KOPT-K1 (cell line): ENCODE data around the gene PLAAT1.

ENCODE experiments used
- H3K27ac ChIP-seq: fragments of 200-600 bp; sonication (generic); 2 replicates; pipeline ENCODE4 v1.5.1; 2016; ENCODE audit warnings: antibody characterized with exemption, mild to moderate bottlenecking, low read depth, low read length; ENCODE audit not compliant: poor library complexity, severe bottlenecking
- H3K36me3 ChIP-seq: fragments of 200-600 bp; sonication (generic); 2 replicates; pipeline ENCODE4 v1.5.1; 2017; ENCODE audit warnings: antibody characterized with exemption, mild to moderate bottlenecking, low read length, moderate library complexity; ENCODE audit not compliant: insufficient read depth
- H3K9me3 ChIP-seq: fragments of 200-600 bp; sonication (generic); 2 replicates; pipeline ENCODE4 v1.5.1; 2017; ENCODE audit warnings: antibody characterized with exemption, low read length, mild to moderate bottlenecking; ENCODE audit not compliant: insufficient read depth, poor library complexity, severe bottlenecking

The PLAAT1 gene

DNA sequence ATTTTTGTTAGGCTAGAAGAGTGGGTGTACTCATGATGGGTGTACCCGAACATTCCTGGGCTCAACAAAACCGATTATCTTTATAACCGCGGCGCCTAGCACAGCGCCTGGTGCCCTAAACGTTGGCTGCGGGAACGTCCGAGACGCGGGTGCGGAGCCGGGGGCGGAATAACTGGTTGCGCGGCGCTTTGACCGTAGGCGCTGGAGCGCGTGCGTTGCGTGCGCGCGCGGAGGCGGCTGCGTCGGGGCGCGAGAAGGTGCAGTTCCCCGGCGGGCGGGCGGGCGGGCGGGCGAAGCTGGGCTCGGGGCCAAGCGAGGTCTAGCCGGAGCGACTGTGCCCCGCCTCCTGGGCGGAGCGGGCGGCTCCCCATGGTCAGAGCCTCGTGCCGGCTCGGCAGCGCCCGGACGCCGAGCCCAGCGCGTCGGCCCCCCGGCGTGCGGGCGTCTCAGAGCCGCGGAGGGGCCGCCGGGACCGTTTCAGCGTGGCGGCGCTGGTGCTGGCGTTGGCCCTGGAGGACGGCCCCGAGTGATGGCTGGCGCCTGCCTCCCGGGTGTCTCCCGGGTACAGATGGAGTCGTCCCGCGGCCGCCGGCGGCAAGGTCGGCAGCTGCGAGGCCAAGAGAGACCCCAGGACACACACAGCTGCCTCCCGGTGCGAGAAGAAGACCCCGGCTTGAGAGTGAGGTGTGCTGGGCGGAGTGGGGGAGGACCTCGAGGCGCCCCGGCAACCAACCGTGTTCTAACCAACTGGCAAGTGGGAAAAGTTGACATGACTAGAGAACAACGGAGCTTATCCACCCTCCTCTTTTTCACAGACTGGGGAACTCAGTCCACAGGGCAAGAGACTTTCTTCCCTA, at the start of gene PLAAT1:
Gene PLAAT1 (plus strand): TSS at position 373 of the 857 bp plus-strand sequence. CDS start 14,429 bp downstream, outside the sequence.
- Histone ChIP-seq H3K9me3 (no peaks in the 10 kb centered on the region), H3K36me3 (no peaks in the 10 kb centered on the region), H3K27ac (no peak within 1 kb of the TSS)

DNA sequence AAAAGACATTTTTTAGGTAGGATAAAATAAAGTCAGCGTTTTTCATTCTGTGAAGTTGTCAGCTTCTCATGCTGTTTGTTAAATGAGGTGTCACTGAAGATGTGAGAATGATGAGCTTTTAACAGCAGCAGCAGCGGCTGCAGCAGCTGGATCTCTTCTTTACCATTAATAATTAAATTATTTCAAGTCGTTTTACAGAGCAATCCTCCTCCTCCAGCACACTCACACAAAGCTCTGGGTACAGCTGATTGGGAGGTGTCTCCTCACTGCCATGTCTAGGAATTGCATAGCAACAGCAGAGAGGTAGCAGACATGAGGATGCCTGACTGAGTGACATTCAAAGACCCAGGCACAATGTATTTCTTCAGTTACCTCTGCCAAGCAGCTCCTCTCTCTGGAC, 46.7 kb upstream of the PLAAT1 start:
- no peaks in the 10 kb centered on the region for H3K9me3 ChIP-seq
- no peak overlapping the region for H3K27ac ChIP-seq
- no peaks in the 10 kb centered on the region for H3K36me3 ChIP-seq

DNA sequence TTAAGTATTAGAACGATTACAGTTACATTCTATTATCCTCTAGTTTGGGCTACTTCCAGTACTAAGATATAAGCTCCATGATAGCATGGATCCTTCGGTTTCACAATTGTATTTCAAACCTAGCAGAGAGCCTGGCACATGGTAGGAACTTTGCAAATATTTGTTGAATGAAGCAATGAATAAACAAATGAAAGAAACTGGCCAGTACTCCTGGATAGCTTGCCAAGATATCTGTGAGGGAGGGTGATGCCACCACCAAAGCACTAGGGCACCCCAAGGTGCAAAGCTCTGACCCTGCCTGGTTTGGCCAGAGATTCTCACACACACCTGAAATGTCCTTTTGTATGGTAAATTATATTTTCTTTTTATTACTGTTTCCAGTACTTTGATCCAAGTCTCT, 44.3 kb upstream of the PLAAT1 start:
- Histone ChIP-seq H3K27ac (no peak overlapping the region), H3K36me3 (no peaks in the 10 kb centered on the region), H3K9me3 (no peaks in the 10 kb centered on the region)

DNA sequence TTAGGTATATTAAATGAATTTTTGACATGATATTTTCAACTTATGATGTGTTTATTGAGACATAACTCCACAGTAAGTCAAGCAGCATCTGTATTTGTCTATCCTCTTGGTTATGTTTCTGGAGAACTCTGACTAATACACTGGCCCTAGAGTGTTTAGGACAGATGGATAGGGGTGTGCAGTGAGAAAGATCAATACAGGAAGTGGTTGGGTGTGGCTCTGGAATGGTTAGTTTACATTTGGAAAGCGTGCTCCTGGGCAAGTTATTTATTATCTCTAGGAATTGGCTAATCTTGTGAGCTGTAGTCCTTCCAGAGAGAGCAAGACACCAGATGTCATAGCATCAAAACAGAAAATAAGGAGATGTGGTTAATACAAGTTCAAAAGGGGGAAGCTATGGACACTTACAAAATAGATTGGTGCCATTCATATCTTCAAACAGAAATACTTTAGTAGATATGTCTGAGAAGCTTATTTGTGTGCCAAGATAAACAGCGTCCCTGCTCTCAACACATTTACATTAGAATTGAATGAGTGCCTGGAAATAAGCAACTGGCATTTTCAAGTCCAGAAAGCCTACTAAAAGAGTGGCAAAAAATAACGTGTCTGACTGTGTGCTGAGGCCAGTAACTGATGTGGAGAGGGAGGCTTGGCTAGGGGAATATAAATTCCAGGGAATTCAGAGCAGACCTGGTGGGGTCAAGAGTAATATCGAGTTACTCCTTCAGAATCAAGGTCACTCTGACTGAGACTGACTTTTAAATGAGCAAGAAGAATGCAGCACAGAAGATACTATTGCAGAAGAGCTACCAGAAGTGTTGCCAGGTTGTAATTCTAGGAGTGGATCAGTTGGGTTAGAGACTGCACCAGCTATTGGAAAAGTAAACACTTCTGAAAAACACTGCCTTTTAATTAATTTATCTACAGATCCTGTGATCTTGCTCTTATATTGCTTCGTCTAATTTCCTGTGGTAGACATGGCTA, 33.4 kb upstream of the PLAAT1 start:
- Histone ChIP-seq H3K27ac (no peak overlapping the region), H3K36me3 (no peaks in the 10 kb centered on the region), H3K9me3 (no peaks in the 10 kb centered on the region)

DNA sequence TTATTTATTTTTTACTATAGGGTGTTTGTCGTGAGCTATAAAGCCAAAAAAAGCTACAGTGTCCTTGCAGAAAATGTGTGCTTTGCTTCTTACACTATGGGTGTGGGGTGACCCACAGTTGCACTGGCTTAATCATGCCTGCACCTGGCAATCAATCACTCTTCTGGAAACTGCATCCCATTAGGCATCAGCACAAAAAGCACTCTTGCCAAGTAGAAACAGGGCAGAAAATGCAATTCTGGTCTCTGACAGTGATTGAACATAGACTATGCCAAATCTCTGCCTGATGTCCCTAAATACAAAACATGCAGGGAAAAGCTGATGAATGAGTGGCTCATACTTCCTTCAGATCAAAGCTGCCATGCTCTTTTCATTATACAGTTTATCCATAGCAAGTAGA, 30.4 kb upstream of the PLAAT1 start:
- H3K27ac ChIP-seq = no peak overlapping the region
- H3K36me3 ChIP-seq = no peaks in the 10 kb centered on the region
- no peaks in the 10 kb centered on the region for H3K9me3 ChIP-seq

DNA sequence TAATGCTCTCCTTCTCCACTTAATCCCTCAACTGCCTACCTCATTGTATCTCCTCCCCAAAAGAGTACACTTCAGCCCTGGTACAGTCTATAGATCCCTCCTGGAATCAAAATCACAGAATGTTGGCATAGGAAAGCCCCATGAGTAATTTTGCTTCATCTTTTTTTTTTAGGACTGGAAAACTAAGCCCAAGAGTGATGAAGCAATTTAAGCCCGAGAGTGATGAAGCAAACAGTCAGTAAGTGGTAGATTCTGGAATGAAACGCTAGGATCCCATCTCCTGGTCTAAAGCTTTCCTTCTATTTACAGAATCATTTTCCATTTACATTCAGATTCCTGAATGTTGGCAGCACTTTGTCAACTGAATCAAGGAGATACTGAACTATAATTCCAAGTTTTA, 29.8 kb upstream of the PLAAT1 start:
- Histone ChIP-seq H3K9me3 (no peaks in the 10 kb centered on the region), H3K27ac (no peak overlapping the region), H3K36me3 (no peaks in the 10 kb centered on the region)

DNA sequence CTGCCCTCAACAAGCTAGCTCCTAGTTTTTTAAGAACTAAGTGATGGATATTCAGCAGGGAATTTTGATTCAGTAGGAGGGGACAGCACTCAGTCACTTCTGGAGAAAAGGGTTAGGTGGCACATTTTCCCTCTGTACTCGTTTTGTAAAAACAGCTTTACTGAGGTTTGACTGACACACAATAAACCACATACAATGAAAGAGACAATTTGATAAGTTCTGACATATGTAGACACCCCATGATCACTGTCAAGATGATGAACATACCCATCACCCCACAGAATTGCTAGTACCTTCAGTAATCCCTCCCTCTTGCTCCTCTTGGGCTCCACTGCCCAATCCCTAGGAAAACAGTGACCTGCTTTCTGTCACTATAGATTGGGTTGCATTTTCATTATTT, 29.0 kb upstream of the PLAAT1 start:
- H3K9me3 ChIP-seq = no peaks in the 10 kb centered on the region
- no peaks in the 10 kb centered on the region for H3K36me3 ChIP-seq
- H3K27ac ChIP-seq = no peak overlapping the region

DNA sequence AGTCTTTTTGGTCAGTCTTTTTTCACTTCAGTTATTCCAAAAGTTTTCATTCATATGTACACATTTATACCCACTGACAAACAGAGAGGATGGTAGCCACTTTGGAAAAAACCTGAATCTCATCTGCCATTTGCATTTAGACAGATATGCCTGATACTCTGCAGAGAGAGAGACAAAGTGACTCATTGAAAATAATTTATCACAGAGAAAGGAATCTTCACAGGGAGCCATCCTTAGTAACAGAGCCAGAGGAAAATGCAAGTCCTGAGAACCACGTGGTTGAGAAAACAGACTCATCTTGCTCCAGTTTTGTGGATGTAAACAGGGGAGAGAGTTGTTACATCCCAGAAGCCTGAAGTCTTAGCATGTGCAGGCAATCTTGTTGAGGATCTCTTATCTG, 28.2 kb upstream of the PLAAT1 start:
- H3K27ac ChIP-seq = no peak overlapping the region
- H3K36me3 ChIP-seq = no peaks in the 10 kb centered on the region
- H3K9me3 ChIP-seq = no peaks in the 10 kb centered on the region

DNA sequence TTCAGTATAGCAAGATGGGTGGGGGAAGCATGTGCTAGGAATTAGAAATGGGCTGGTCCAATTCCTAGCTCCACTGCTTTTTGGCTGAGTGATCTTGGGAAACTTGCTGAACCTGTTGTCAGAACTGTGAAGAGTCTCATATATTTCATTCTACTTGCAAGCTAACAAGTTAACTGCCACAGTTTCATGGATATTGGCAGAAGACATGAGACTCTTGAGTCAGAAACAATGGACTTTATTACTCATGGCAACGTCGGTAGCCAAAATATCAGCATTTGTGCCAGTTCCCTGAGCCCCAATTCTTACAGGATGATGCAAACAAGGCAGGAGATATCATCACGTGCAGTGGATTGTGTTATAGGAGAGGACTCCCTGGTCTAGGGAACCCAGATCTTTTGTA, 26.6 kb upstream of the PLAAT1 start:
- H3K9me3 ChIP-seq = no peaks in the 10 kb centered on the region
- no peaks in the 10 kb centered on the region for H3K36me3 ChIP-seq
- no peak overlapping the region for H3K27ac ChIP-seq

DNA sequence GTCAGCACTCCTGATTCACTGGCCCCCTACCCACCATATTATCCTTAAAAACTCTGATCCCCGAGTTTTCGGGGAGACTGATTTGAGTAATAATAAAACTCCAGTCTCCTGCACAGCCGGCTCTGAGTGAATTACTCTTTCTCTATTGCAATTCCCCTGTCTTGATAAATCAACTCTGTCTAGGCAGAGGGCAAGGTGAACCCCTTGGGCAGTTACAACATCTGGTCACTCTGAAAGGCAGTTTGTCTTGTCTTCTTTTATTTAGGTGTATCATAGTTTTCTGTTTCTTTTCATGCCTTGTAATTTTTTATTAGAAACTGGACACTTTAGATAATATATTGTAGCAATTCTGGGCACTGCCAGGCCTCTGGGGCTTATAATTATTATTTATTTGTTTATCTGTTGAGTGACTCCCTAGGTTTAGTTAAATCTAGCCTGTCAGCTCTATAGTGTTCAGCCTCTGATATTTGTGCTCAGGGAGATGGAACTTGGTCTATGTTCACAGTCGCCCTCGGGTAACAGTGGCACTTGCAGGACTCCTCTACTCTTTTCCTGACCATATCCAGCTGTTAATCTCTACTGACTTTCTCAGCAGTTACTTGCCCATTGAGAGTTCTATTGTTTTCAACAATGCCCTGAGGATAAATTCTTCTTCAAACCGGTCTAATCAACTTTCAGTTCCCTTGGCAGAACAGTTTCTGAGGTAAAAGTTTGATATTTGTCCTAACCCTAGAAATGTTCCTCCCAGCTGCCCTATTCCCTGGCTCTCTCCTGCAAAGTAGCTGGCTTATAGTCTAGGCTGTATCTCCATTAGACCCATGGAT, 15.5 kb upstream of the PLAAT1 start:
- Histone ChIP-seq H3K9me3 (no peaks in the 10 kb centered on the region), H3K36me3 (no peaks in the 10 kb centered on the region), H3K27ac (no peak overlapping the region)

DNA sequence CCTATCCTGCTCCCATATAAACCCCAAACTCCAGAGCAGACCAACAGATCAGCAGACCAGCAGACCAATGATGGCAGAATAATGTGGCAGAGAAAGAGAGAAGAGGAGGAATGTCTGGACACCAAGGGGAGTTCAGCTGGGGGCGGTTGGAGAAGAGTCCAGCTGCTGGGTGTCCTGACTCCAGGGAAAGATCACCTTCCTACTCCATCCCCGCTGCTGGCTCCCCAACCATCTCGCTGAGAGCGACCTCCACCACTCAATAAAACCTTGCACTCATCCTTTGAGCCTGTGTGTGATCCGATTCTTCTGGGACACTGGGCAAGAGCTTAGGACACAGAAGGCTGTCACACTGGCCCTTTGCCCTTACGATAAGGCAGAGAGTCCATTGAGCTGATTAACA, 12.8 kb upstream of the PLAAT1 start:
- Histone ChIP-seq H3K36me3 (no peaks in the 10 kb centered on the region), H3K9me3 (no peaks in the 10 kb centered on the region), H3K27ac (no peak overlapping the region)

DNA sequence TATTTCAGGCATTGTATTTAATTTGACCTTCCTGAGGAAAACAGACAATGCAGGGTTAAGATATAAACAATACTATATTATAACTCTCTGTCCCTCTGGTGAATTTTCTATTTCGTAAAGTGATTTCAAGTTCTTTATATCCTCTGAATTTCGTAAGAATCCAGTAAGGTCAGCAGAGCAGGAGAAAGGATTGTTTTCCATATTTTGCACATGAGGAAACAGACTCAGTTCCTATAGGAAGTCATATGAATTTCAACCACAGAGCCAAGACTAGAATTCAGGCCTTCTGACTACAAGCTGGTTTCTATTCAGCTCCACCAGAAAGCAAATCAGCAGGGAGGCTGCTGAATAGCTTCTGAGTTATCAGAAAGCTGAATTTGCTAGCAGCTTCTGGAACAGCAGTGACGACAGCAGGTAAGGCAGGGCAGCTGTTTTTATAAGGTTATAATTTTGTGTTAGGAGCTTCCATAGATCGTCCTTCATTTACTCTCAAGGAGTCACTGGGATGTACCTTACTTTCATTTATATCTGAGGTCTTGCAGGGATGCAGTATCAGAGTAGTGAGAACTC, 11.1 kb upstream of the PLAAT1 start:
- Histone ChIP-seq H3K27ac (no peak overlapping the region), H3K36me3 (no peaks in the 10 kb centered on the region), H3K9me3 (no peaks in the 10 kb centered on the region)

DNA sequence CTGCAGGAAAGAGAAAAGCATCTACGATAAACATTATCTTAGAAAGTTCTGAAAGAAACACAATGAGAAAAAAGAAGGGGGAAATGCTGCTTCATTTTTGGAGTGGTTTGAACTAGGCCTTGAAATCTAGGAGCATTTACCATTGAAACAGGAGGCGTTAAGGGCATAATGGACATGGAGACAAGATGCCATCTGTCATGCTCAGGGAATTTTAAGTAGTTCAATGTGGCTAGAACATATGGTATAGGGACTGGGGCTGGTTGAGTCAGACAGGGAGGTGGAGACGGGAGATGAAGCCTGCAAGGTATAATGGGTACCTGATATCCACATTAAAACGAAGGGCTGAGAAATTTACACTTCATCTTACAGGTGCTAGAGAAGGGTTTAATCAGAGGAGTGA, 10.4 kb upstream of the PLAAT1 start:
- no peaks in the 10 kb centered on the region for H3K36me3 ChIP-seq

DNA sequence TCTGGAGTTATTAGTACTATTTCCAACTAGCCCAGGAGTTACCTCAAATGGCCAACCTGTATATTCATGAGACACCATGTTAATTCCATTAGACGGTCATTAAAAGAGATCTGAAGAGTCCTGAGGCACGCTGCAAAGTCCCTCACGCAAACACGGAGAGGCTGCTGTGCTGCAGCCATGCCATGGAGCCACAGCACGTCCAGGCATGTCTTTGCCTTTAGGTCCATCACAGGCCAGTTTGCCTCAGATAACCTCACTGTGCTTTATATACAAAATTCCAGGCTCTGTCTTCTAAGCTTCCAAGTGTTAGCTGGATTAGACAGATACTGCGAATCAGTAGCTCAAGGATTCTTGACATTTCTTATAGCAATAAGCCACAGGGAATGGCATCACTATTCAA, 9.8 kb upstream of the PLAAT1 start:
- H3K36me3 ChIP-seq = no peaks in the 10 kb centered on the region
- H3K9me3 ChIP-seq = no peaks in the 10 kb centered on the region
- H3K27ac ChIP-seq = no peak overlapping the region

More for the DNA sequence above, 10.4 kb upstream of the PLAAT1 start:
- H3K9me3 ChIP-seq = no peaks in the 10 kb centered on the region
- H3K27ac ChIP-seq = no peak overlapping the region
